Measurements from ENCODE around the gene PKNOX2.

- TF ChIP-seq POLR2A (IDR thresholded peaks at IDR 0.05; ENCODE audit: low read depth, low read length), result no peak
- no peak for TF ChIP-seq CTCF (conservative IDR thresholded peaks at IDR 0.05; ENCODE audit: low read depth, low read length)
- TF ChIP-seq CEBPB (IDR thresholded peaks at IDR 0.05; ENCODE audit: low read depth, low read length), result no peak
- no peak for TF ChIP-seq NFE2L2 (IDR thresholded peaks at IDR 0.05; ENCODE audit: low read depth, low read length)
Observed at GRCh38 chr11:125308246-125308645, 143.7 kb downstream of the PKNOX2 start.

All from IMR-90 (cell line).